Calu3 (cell line): ENCODE results near the gene CP. TPM values are rescaled to one million over a fixed set of nuclear protein-coding genes. Genes with fewer than 3 reads are reported as not detected.

Experiments
- BruUV-seq: library from RNA; stranded (reverse); fragments of 400-500 nt; replicated peaks from 2 replicates; lab custom pipeline; 2021; lab: Mats Ljungman, UMichigan
- CTCF ChIA-PET: fragments of 300-600 bp; sonication (Branson Sonifier 250); formaldehyde crosslinking; loops from one replicate; lab custom pipeline; 2022; ENCODE audit warnings: antibody characterized with exemption; lab: Charles Lee
- DNase-seq: peaks from one replicate; pipeline ENCODE4 v3.0.0; 2022
- H3K27ac Mint-ChIP-seq: one replicate; pipeline ENCODE4 v1.8.0; 2022; ENCODE audit warnings: mixed read lengths; ENCODE audit not compliant: unreplicated experiment
- H3K27me3 Mint-ChIP-seq: one replicate; pipeline ENCODE4 v1.8.0; 2022; ENCODE audit warnings: mixed read lengths; ENCODE audit not compliant: unreplicated experiment
- H3K36me3 Mint-ChIP-seq: one replicate; pipeline ENCODE4 v1.8.0; 2022; ENCODE audit warnings: mild to moderate bottlenecking, moderate library complexity, mixed read lengths; ENCODE audit not compliant: insufficient read depth, unreplicated experiment
- H3K4me1 Mint-ChIP-seq: one replicate; pipeline ENCODE4 v1.8.0; 2022; ENCODE audit warnings: mild to moderate bottlenecking, low read depth, mixed read lengths; ENCODE audit not compliant: unreplicated experiment
- H3K4me3 Mint-ChIP-seq: one replicate; pipeline ENCODE4 v1.8.0; 2022; ENCODE audit warnings: mild to moderate bottlenecking, low read depth, moderate library complexity, mixed read lengths; ENCODE audit not compliant: unreplicated experiment
- H3K9me3 Mint-ChIP-seq: one replicate; pipeline ENCODE4 v1.8.0; 2022; ENCODE audit warnings: low read depth, mixed read lengths; ENCODE audit not compliant: unreplicated experiment
- intact Hi-C: fragments of 100-400 bp; cut with micrococcal nuclease; formaldehyde crosslinking; loops from one replicate; pipeline ENCODE4 v1.10.0; 2022; ENCODE audit not compliant: unreplicated experiment
- total RNA-seq: library from RNA; stranded (reverse); gene quantifications from 2 replicates; pipeline ENCODE4 v1.2.3, GENCODE V29; 2022
- TF ChIP-seq, protein P1 (sequence below): fragments of 200-600 bp; IDR thresholded peaks from one replicate; pipeline ENCODE4 v1.8.0; 2022; ENCODE audit warnings: antibody characterized with exemption; ENCODE audit not compliant: unreplicated experiment

CP gene
- total RNA-seq, 1 experiment from 2014 or later = 5.4 TPM

DNA sequence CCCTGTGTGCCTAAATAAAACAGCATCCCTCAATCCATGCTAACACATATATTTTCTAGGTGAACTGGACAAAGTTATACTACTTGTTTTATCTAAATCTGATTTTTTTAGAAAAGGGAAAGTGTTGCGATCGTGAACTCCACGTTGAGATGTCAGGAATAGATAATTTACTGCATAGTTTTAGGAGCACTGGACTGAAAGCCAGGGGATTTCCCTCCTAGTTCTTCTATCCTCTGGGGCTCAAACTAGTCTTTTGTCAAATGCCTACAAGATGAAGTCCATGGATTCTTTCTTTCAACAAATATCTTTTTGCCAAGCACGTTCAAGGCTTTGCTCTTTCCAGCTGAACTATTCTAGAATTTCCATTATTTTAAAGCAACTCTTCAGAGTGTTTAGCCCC, 92.8 kb downstream of the CP start:
- Mint-ChIP-seq H3K4me3 (peak overlapping the region; percentile 94), H3K36me3 (peaks cover 37% of the 10 kb centered on the region), H3K27me3 (no peaks in the 10 kb centered on the region), H3K27ac (peak overlapping the region; percentile 91), H3K9me3 (no peaks in the 10 kb centered on the region), H3K4me1 (peaks cover 22% of the 10 kb centered on the region)
- CTCF ChIA-PET = interaction anchor here (0.8 to 1.8 kb wide), 5 partner anchors 8 to 174 kb away, joined by 4 to 18 read pairs (median 5); no protein-coding TSS in a partner anchor
- DNase-seq = no peak
- TF ChIP-seq, protein P1, sequence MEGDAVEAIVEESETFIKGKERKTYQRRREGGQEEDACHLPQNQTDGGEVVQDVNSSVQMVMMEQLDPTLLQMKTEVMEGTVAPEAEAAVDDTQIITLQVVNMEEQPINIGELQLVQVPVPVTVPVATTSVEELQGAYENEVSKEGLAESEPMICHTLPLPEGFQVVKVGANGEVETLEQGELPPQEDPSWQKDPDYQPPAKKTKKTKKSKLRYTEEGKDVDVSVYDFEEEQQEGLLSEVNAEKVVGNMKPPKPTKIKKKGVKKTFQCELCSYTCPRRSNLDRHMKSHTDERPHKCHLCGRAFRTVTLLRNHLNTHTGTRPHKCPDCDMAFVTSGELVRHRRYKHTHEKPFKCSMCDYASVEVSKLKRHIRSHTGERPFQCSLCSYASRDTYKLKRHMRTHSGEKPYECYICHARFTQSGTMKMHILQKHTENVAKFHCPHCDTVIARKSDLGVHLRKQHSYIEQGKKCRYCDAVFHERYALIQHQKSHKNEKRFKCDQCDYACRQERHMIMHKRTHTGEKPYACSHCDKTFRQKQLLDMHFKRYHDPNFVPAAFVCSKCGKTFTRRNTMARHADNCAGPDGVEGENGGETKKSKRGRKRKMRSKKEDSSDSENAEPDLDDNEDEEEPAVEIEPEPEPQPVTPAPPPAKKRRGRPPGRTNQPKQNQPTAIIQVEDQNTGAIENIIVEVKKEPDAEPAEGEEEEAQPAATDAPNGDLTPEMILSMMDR = no peak
- BruUV-seq = TSS peak; percentile 91
- intact Hi-C loops = loop anchor here (1.0 to 2.0 kb wide), 2 partner anchors 148 to 348 kb away; no protein-coding TSS in a partner anchor

DNA sequence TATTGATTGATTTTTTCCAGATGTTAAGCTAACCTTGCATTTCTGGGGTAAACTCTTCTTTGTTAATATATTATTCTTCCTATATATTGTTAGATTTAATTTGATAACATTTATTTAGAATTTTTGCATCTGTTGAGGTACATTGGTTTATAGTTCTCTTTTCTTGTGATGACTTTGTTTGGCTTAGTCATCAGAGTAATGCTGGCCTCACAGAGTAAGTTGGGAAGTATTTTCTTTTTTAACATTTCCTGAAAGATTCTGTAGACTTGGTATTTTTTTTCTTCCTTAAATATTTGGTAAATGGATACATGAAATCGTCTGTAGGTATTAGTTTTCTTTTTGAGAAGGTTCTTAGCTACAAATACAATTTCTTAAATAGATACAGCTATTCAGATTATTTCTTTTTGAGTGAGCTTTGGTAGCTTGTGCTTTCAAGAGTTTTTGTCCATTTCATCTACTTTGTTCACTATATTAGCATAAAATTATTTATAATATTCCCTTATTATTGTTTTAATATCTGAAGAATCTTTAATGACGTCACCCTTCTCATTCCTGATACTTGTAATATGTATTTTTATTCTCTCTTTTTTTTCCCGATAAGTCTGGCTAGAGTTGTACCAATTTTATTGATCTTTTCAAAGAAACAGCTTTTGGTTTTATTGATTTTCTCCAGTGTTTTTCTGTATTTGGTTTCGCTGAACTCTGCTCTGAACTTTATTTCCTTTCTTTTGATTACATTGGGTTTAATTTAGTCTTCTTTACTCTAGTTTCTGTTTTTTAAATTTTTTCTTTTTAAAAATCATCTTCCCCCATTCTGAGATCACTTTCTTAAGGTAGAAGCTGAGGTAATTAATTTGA, 98.7 kb downstream of the CP start:
- intact Hi-C loops = no loop called here
- TF ChIP-seq, protein P1 = no peak
- Mint-ChIP-seq H3K9me3 (no peaks in the 10 kb centered on the region), H3K4me3 (no peak overlapping the region), H3K27ac (no peak overlapping the region), H3K4me1 (no peaks in the 10 kb centered on the region), H3K27me3 (no peaks in the 10 kb centered on the region), H3K36me3 (no peaks in the 10 kb centered on the region)
- no peak for DNase-seq
- CTCF ChIA-PET = interaction anchor here (0.7 to 3.2 kb wide), 2 partner anchors 7 to 326 kb away, joined by 3 to 18 read pairs; partner anchors contain the start of gene HPS3
- BruUV-seq = no TSS peak

Other genes with a start within 250 kb of the CP start
- gene GYG1, start 230.3 kb downstream of the CP start, total RNA-seq = 46.7 and 49.2 TPM in 2 replicates
- 59.4 and 63.5 TPM in 2 replicates for gene HLTF, start 135.3 kb downstream of the CP start, total RNA-seq
- gene HPS3, start 92.2 kb downstream of the CP start, total RNA-seq = 46.4 and 49.5 TPM in 2 replicates
- gene TM4SF18, start 111.8 kb upstream of the CP start, total RNA-seq = 0.21 TPM in 1 of 2 replicates, not detected in the other
- gene TM4SF1, start 155.8 kb upstream of the CP start, total RNA-seq = 919 and 981 TPM in 2 replicates